Lower leg skin (tissue), 3 donors: ENCODE results near the gene BMX.

Source experiments
- POLR2A ChIP-seq, 2 donors: fragments of 450-650 bp; IDR thresholded peaks; one replicate each; pipeline ENCODE4 v1.6.1; 2016 to 2017; ENCODE audit warnings: antibody characterized with exemption in 2 of 2, mild to moderate bottlenecking in 1 of 2, moderate library complexity in 1 of 2
- TF ChIP-seq, protein P1 (sequence below), 3 donors: fragments of 450-650 bp; IDR thresholded peaks; one replicate each; pipeline ENCODE4 v1.5.1; 2016; ENCODE audit warnings: antibody characterized with exemption in 3 of 3, mild to moderate bottlenecking in 3 of 3, moderate library complexity in 2 of 3

DNA sequence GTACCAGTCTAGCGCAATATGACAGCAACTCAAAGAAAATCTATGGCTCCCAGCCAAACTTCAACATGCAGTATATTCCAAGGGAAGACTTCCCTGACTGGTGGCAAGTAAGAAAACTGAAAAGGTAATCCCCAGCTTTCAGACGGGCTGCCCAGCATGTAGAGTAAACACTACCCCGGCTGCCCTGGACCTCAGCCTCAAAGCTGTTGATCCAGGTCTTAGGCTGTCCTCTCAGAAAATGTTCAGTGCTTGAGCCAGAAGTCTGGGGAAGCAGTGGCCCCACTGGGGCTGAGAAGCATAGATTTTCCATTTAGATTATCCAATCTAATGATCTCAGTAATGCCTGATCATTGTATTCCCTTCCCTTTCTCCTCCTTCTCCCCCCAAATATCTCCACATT is 21.9 kb downstream of the BMX start:
- TF ChIP-seq, protein P1, sequence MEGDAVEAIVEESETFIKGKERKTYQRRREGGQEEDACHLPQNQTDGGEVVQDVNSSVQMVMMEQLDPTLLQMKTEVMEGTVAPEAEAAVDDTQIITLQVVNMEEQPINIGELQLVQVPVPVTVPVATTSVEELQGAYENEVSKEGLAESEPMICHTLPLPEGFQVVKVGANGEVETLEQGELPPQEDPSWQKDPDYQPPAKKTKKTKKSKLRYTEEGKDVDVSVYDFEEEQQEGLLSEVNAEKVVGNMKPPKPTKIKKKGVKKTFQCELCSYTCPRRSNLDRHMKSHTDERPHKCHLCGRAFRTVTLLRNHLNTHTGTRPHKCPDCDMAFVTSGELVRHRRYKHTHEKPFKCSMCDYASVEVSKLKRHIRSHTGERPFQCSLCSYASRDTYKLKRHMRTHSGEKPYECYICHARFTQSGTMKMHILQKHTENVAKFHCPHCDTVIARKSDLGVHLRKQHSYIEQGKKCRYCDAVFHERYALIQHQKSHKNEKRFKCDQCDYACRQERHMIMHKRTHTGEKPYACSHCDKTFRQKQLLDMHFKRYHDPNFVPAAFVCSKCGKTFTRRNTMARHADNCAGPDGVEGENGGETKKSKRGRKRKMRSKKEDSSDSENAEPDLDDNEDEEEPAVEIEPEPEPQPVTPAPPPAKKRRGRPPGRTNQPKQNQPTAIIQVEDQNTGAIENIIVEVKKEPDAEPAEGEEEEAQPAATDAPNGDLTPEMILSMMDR (IDR thresholded peaks at IDR 0.05), result no peak
- TF ChIP-seq POLR2A (IDR thresholded peaks at IDR 0.05), result no peak
